ENCODE results near the gene PPIL6.

Gene PPIL6

DNA sequence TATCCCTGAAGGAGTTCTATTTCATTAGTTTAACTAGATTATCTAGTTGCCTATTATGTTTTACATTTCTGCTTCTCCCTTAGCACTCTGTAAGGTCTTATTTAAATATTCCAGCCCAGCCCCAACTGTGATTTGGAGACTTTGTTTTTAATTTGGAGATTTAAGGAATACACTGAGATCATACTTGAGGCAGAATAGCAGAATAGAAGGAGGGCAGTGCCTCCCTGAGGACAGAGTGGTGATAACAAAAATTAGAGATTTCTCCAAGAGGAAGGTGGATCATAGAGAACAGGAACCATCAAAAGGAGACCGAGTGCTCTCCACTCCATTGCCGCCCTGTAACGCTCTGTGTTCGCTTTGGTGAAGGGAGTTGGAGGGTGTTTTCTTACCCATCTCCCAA lies 43.4 kb downstream of the PPIL6 start:
- DNase-seq = no peak

DNA sequence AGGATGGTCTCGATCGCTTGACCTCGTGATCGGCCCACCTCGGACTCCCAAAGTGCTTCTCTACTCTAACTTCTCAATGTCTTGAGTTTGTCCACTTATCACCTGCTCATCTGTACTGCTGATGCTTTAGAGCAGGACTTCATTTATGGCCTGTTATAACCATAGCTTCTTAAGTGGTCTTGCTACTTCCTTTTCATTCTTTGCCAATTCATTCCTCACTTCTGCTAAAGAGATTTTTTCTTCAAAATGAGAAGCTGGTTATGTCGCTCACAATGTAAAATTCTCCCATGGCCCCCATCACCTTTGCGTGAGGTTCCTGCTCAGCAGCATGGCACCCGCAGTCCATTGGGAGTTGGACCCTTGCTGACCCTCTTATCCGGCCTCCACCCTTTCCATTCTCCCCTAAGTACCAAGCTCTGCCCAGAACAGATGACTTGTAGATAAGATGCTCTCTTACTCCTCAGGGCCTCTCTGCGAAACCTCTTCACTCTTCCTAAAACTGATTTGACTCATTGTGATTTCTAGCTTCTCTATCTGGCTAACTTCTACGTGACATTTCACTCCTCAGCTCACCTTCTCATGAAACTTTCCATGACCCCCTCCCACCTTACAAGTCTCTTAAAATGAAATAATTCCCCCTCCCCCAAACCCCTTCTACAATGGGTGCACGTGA lies 44.2 kb downstream of the PPIL6 start:
- TF ChIP-seq, protein P1, sequence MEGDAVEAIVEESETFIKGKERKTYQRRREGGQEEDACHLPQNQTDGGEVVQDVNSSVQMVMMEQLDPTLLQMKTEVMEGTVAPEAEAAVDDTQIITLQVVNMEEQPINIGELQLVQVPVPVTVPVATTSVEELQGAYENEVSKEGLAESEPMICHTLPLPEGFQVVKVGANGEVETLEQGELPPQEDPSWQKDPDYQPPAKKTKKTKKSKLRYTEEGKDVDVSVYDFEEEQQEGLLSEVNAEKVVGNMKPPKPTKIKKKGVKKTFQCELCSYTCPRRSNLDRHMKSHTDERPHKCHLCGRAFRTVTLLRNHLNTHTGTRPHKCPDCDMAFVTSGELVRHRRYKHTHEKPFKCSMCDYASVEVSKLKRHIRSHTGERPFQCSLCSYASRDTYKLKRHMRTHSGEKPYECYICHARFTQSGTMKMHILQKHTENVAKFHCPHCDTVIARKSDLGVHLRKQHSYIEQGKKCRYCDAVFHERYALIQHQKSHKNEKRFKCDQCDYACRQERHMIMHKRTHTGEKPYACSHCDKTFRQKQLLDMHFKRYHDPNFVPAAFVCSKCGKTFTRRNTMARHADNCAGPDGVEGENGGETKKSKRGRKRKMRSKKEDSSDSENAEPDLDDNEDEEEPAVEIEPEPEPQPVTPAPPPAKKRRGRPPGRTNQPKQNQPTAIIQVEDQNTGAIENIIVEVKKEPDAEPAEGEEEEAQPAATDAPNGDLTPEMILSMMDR (IDR thresholded peaks at IDR 0.05; ENCODE audit: low read depth, low read length) = no peak
- Histone ChIP-seq H3K27ac (no peak overlapping the region), H3K4me3 (ENCODE audit: low read depth, low read length) (no peak overlapping the region), H3K9me3 (ENCODE audit: severe bottlenecking) (no peaks in the 10 kb centered on the region), H3K27me3 (ENCODE audit: insufficient read depth, low read depth, severe bottlenecking) (no peaks in the 10 kb centered on the region), H3K36me3 (no peaks in the 10 kb centered on the region)
- no peak for DNase-seq

More for the DNA sequence above, 43.4 kb downstream of the PPIL6 start:
- H3K27me3 ChIP-seq (ENCODE audit: insufficient read depth, low read depth, severe bottlenecking) = no peaks in the 10 kb centered on the region
- TF ChIP-seq, protein P1 (IDR thresholded peaks at IDR 0.05; ENCODE audit: low read depth, low read length) = no peak
- no peak overlapping the region for H3K27ac ChIP-seq
- no peak overlapping the region for H3K4me3 ChIP-seq (ENCODE audit: low read depth, low read length)
- no peaks in the 10 kb centered on the region for H3K9me3 ChIP-seq (ENCODE audit: severe bottlenecking)
- no peaks in the 10 kb centered on the region for H3K36me3 ChIP-seq

DNA sequence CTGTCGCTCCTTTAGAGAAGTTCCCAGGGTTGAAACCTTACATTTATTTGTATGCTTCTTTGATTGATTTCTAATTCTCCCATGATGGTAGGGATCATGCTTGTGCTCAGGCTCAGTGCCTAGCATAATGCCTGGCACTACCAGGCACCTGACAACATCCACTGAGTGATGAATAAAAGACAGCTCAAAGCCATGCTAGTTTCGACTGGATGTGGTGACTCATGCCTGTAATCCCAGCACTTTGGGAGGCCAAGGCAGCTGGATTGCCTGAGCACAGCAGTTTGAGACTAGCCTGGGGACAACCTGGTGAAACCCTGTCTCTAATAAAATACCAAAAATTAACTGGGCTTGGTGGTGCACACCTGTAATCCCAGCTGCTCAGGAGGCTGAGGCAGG lies 46.5 kb downstream of the PPIL6 start:
- no peak for DNase-seq
- Histone ChIP-seq H3K27ac (no peak overlapping the region), H3K36me3 (no peaks in the 10 kb centered on the region), H3K9me3 (ENCODE audit: severe bottlenecking) (no peaks in the 10 kb centered on the region), H3K4me3 (ENCODE audit: low read depth, low read length) (no peak overlapping the region), H3K27me3 (ENCODE audit: insufficient read depth, low read depth, severe bottlenecking) (no peaks in the 10 kb centered on the region)
- TF ChIP-seq, protein P1 (IDR thresholded peaks at IDR 0.05; ENCODE audit: low read depth, low read length) = no peak

DNA sequence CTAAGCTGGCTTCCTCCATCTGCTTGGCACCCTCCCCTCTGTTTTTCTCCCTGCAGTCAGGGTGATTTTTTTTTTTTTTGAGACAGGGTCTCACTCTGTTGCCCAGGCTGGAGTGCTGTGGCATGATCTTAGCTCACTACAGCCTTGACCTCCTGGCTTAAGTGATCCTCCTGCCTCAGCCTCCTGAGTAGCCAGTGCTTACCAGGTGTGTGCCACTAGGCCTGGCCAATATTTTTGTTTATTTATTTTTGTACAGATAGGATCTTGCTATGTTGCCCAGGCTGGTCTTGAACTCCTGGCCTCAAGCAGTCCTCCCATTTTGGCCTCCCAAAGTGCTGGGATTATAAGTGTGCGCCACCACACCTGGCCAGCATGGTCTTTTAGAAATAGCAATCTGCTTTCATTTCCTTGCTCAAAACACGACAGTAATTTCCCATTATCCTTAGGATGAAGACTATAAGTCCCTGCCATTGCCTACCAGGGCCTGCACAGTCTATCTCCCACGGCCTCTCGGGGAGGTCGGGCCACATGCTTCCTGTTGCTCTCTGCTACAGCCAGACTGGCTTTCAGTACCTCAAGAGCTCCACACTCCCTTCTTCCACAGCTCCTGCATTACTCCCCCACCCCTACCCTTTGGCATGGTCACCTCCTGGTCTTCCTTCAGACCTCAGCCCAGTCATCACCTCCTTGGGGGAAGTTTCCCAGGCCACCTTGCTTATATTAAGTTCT lies 47.1 kb downstream of the PPIL6 start:
- no peaks in the 10 kb centered on the region for H3K9me3 ChIP-seq (ENCODE audit: severe bottlenecking)
- no peak for DNase-seq
- no peaks in the 10 kb centered on the region for H3K36me3 ChIP-seq
- no peak overlapping the region for H3K4me3 ChIP-seq (ENCODE audit: low read depth, low read length)
- H3K27me3 ChIP-seq (ENCODE audit: insufficient read depth, low read depth, severe bottlenecking) = no peaks in the 10 kb centered on the region
- no peak overlapping the region for H3K27ac ChIP-seq
- TF ChIP-seq, protein P1 (IDR thresholded peaks at IDR 0.05; ENCODE audit: low read depth, low read length) = no peak

DNA sequence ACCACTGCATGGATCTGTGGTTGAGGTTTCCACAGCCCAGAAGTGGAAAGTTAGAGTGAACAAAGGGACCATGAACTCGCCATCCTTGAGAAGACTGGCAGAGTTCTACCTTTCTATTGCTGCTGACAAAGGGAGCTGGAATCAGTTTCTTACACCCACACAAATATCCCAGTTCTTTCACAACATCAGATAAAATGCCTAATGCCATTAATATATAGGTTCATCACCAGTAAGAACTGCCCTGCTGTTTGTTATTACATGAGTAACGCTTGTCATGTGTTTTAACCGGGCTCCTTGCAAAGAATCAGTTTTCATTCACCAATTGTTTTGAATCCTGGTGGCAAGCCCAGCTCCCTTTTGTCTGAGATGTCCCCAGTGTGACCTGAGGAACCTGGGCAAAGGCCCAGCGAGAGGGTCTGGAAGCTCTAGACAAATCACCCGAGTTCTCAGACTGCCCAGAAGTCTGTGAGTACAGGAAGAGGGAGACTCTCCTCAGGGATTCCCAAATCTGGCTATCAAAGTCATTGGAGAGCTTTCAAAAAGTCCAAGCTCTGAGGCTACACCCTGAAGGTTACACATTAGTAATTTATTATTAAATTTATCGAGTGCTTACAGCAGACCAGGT lies 50.7 kb downstream of the PPIL6 start:
- Histone ChIP-seq H3K27ac (no peak overlapping the region), H3K9me3 (ENCODE audit: severe bottlenecking) (no peaks in the 10 kb centered on the region), H3K4me3 (ENCODE audit: low read depth, low read length) (no peak overlapping the region), H3K36me3 (no peaks in the 10 kb centered on the region), H3K27me3 (ENCODE audit: insufficient read depth, low read depth, severe bottlenecking) (no peaks in the 10 kb centered on the region)
- TF ChIP-seq, protein P1 (IDR thresholded peaks at IDR 0.05; ENCODE audit: low read depth, low read length) = no peak
- no peak for DNase-seq
